Endothelial cell of umbilical vein (primary cell): ENCODE data around the gene SCN5A. TPM values are rescaled to one million over a fixed set of nuclear protein-coding genes. Genes with fewer than 3 reads are reported as not detected.
A peak's percentile ranks its signal among the peaks of the same experiment; 100 is the strongest.

Source experiments
- BruUV-seq: library from RNA; stranded (reverse); fragments of 400-500 nt; replicated peaks from 2 replicates; lab custom pipeline; 2021; lab: Mats Ljungman, UMichigan
- CTCF ChIA-PET: fragments of 300-600, 350-600 bp; sonication (Branson Sonifier 250); formaldehyde crosslinking; loops from one replicate; lab custom pipeline; 2021; ENCODE audit warnings: antibody characterized with exemption, inconsistent platforms; lab: Charles Lee
- POLR2A ChIA-PET: fragments of 300-600, 350-600 bp; sonication (Branson Sonifier 250); formaldehyde crosslinking; loops from one replicate; lab custom pipeline; 2021; ENCODE audit warnings: antibody characterized with exemption, inconsistent platforms; lab: Charles Lee
- DNase-seq: peaks from one replicate; pipeline ENCODE4 v3.0.0-alpha.2; 2011; ENCODE audit warnings: low read depth, low spot score
- FAIRE-seq: peaks from 2 replicates; lab custom pipeline; 2011; peaks lifted over from hg19 to GRCh38; lab: Jason Lieb, UNC
- H2AFZ ChIP-seq: 2 replicates; pipeline ENCODE4 v1.6.0; 2012; ENCODE audit warnings: low read depth, low read length, control low read depth, inconsistent platforms
- H3K27ac ChIP-seq: 2 replicates; pipeline ENCODE4 v1.5.1; 2011; ENCODE audit warnings: low read depth, mild to moderate bottlenecking, control low read depth, low read length, moderate library complexity; ENCODE audit not compliant: insufficient read depth
- H3K27me3 ChIP-seq, 2 experiments: 2 replicates each; pipeline versions ENCODE4 v1.6.0 to v1.6.1; 2011; ENCODE audit warnings: low read length in 2 of 2, mixed read lengths in 1 of 2; ENCODE audit not compliant: control insufficient read depth in 2 of 2, insufficient read depth in 2 of 2
- H3K36me3 ChIP-seq, 2 experiments: 2 replicates in 1 of 2; 3 replicates in 1 of 2; pipeline ENCODE4 v1.5.1; 2011; ENCODE audit warnings: low read length in 2 of 2, mild to moderate bottlenecking in 1 of 2, moderate library complexity in 1 of 2; ENCODE audit not compliant: control insufficient read depth in 2 of 2, insufficient read depth in 2 of 2; ENCODE audit errors: extremely low read depth in 1 of 2
- H3K4me1 ChIP-seq: 3 replicates; pipeline ENCODE4 v1.5.1; 2011; ENCODE audit warnings: mild to moderate bottlenecking, low read length; ENCODE audit not compliant: control insufficient read depth, insufficient read depth; ENCODE audit errors: extremely low read depth
- H3K4me2 ChIP-seq: 2 replicates; pipeline ENCODE4 v1.6.1; 2011; ENCODE audit warnings: low read length, control low read depth, mixed read lengths; ENCODE audit not compliant: insufficient read depth
- H3K4me3 ChIP-seq, 3 experiments: fragments of 200-600 bp in 1 of 3; sonication (generic), shearing (Covaris generic) in 1 of 3; replicated peaks in 1 of 3; 2 replicates each; pipeline ENCODE4 v1.5.1; 2011 to 2016; ENCODE audit warnings: control low read depth in 3 of 3, low read length in 3 of 3, mild to moderate bottlenecking in 2 of 3, inconsistent platforms in 1 of 3, low read depth in 1 of 3, moderate library complexity in 1 of 3; ENCODE audit not compliant: insufficient read depth in 1 of 3
- H3K79me2 ChIP-seq: 2 replicates; pipeline ENCODE4 v1.6.0; 2012; ENCODE audit warnings: low read length, inconsistent platforms; ENCODE audit not compliant: control insufficient read depth, insufficient read depth
- H3K9ac ChIP-seq: replicated peaks from 2 replicates; pipeline ENCODE3; 2011; ENCODE audit warnings: low read length, control low read depth; ENCODE audit not compliant: insufficient read depth; ENCODE audit errors: extremely low read depth
- H3K9me1 ChIP-seq: replicated peaks from 3 replicates; pipeline ENCODE4 v1.6.0; 2011; ENCODE audit warnings: mild to moderate bottlenecking, low read length; ENCODE audit not compliant: control insufficient read depth, insufficient read depth; ENCODE audit errors: extremely low read depth
- H3K9me3 ChIP-seq: replicated peaks from 2 replicates; pipeline ENCODE4 v1.5.1; 2012; ENCODE audit warnings: low read length, inconsistent platforms; ENCODE audit not compliant: control insufficient read depth, insufficient read depth
- H4K20me1 ChIP-seq: replicated peaks from 2 replicates; pipeline ENCODE3; 2011; ENCODE audit warnings: mild to moderate bottlenecking, low read length; ENCODE audit not compliant: control insufficient read depth, insufficient read depth; ENCODE audit errors: extremely low read depth
- CTCF ChIP-seq, 2 donors: IDR thresholded peaks; 1 replicate in 1 of 2; 2 replicates in 1 of 2; pipeline ENCODE4 v1.5.1; 2011; ENCODE audit warnings: low read length in 2 of 2, mild to moderate bottlenecking in 2 of 2, moderate library complexity in 2 of 2, control low read depth in 1 of 2, inconsistent platforms in 1 of 2, low read depth in 1 of 2; ENCODE audit not compliant: insufficient read depth in 1 of 2; ENCODE audit errors: extremely low read depth in 1 of 2
- EZH2 ChIP-seq: IDR thresholded peaks from 2 replicates; pipeline ENCODE4 v1.6.1; 2012; ENCODE audit warnings: borderline replicate concordance, low read depth, mild to moderate bottlenecking, moderate library complexity, low read length, inconsistent platforms; ENCODE audit not compliant: severe bottlenecking
- FOS ChIP-seq: IDR thresholded peaks from 2 replicates; pipeline ENCODE4 v1.6.1; 2011; ENCODE audit warnings: mild to moderate bottlenecking, low read length, moderate library complexity, borderline replicate concordance; ENCODE audit not compliant: insufficient read depth
- GATA2 ChIP-seq: IDR thresholded peaks from 2 replicates; pipeline ENCODE4 v1.7.0; 2011; ENCODE audit warnings: low read depth, mild to moderate bottlenecking, moderate library complexity, mixed read lengths, low read length; ENCODE audit not compliant: insufficient read length, insufficient read depth
- JUN ChIP-seq: IDR thresholded peaks from 2 replicates; pipeline ENCODE4 v1.6.1; 2011; ENCODE audit warnings: borderline replicate concordance, low read depth; ENCODE audit not compliant: insufficient read length, insufficient read depth
- MYC ChIP-seq: IDR thresholded peaks from one replicate; pipeline ENCODE4 v1.6.1; 2011; ENCODE audit warnings: mild to moderate bottlenecking, low read depth, low read length
- POLR2A ChIP-seq: IDR thresholded peaks from 2 replicates; pipeline ENCODE4 v1.6.1; 2012; ENCODE audit warnings: low read depth, mild to moderate bottlenecking, control low read depth, low read length
- POLR2AphosphoS5 ChIP-seq: IDR thresholded peaks from 2 replicates; pipeline ENCODE4 v1.6.1; 2012; ENCODE audit warnings: low read depth, mild to moderate bottlenecking, control low read depth, low read length, moderate library complexity; ENCODE audit not compliant: insufficient read depth
- dilution Hi-C: fragments of 300-500 bp; cut with MboI; formaldehyde crosslinking; loops from one replicate; pipeline ENCODE4 v1.15.0; 2019; ENCODE audit warnings: low sequenced_read_pairs; ENCODE audit not compliant: extremely low pct_ligation_motif_present
- intact Hi-C: fragments of 100-400 bp; cut with micrococcal nuclease; formaldehyde crosslinking; loops from one replicate; pipeline ENCODE4 v1.10.0; 2022
- polyA plus RNA-seq, 4 experiments: library from polyadenylated mRNA; depleted of rRNA in 3 of 4; stranded (reverse) in 3 of 4; unstranded in 1 of 4; fragments of >200 nt; gene quantifications; 2 replicates each; pipeline versions ENCODE4 v1.2.1 to v1.2.3, GENCODE V29; 2011 to 2012; ENCODE audit warnings: missing spikeins in 1 of 4
- total RNA-seq: library from RNA; stranded (reverse); gene quantifications from 2 replicates; pipeline ENCODE4 v1.2.3, GENCODE V29; 2021
- TF ChIP-seq, protein P1 (sequence below): IDR thresholded peaks from 2 replicates; pipeline ENCODE4 v1.6.1; 2011; ENCODE audit not compliant: insufficient read depth, insufficient read length

The SCN5A gene
- total and polyA plus RNA-seq, 2 donors (not counting 3 experiments of a cell fraction or from before 2014, with no cell fraction given): 2.7 to 20.0 TPM

DNA sequence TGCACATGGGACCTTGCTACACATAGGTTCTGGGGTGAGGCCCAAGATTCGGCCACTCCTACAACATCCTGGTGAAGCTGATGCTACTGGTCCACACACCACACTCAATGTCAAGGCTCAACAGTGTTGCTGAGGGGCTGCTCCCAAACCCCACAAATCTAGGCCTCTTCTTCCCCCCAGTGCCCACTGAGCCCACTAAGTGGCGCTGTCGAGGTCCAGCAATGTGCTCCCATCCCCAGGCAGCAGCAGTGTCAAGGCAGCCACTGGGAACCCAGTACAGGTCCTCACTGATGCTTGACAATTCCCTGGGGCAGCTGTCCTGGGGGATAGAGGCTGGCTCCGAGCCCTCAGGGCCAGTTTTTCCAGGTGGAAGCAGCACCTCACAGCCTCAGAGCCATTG is 21.5 kb downstream of the SCN5A start:
- ChIA-PET POLR2A (no interaction called here), CTCF (interaction anchor here (1.0 to 3.2 kb wide), 5 partner anchors 9 to 281 kb away, joined by 3 to 20 read pairs (median 3); partner anchors contain the start of gene XYLB)
- Histone ChIP-seq H3K4me3 (no peak overlapping the region), H3K9me3 (no peaks in the 10 kb centered on the region), H3K79me2 (no peaks in the 10 kb centered on the region), H2AFZ (no peak overlapping the region), H3K9me1 (no peaks in the 10 kb centered on the region), H4K20me1 (no peaks in the 10 kb centered on the region), H3K4me2 (no peak overlapping the region), H3K27ac (no peak overlapping the region), H3K4me1 (no peaks in the 10 kb centered on the region), H3K27me3 (no peaks in the 10 kb centered on the region), H3K36me3 (no peaks in the 10 kb centered on the region), H3K9ac (no peak overlapping the region)
- dilution Hi-C loops (no loop called here), intact Hi-C loops (loop anchor here (1.0 kb wide), 1 partner anchor 216 kb away; no protein-coding TSS in a partner anchor)
- BruUV-seq: no TSS peak
- DNase-seq (peak; percentile 32), FAIRE-seq (peak; percentile 63)
- TF ChIP-seq FOS (no peak), CTCF (IDR thresholded peaks at IDR 0.05; ENCODE audit: extremely low read depth in 1 of 2, insufficient read depth in 1 of 2, low read depth in 1 of 2, low read length in 2 of 2) (peak; percentile 71 to 73)

DNA sequence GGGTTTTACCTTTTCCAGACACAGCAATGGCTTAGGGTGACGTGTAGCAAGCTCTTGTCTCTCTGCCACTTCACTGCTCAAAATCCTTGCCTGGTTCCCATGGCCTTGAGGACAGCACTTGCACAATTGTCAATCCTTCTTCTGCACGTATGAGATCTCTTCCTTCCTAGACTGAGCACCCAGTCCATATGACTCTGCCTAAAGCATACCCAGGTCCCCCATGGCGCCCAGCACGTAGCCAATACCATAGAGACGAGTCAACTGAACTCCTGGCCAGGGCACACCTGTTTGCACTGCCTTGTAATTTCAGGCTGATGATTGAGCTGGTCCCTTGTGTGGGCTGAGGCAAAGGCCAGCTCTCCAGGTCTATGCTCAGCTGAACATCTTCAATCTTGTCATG is 23.3 kb downstream of the SCN5A start:
- no peak for FAIRE-seq
- no peaks in the 10 kb centered on the region for H3K4me1 ChIP-seq
- H3K9ac ChIP-seq: no peak overlapping the region
- no peaks in the 10 kb centered on the region for H4K20me1 ChIP-seq
- no peaks in the 10 kb centered on the region for H3K9me3 ChIP-seq
- no TSS peak for BruUV-seq
- POLR2A ChIA-PET: no interaction called here
- no peaks in the 10 kb centered on the region for H3K9me1 ChIP-seq
- CTCF ChIA-PET: interaction anchor here (1.4 kb wide), 1 partner anchor 374 kb away, joined by 3 read pairs; no protein-coding TSS in a partner anchor
- H3K79me2 ChIP-seq: no peaks in the 10 kb centered on the region
- H3K4me3 ChIP-seq: no peak overlapping the region
- no peak overlapping the region for H3K27ac ChIP-seq
- TF ChIP-seq GATA2 (no peak), FOS (no peak), EZH2 (no peak), MYC (no peak), CTCF (IDR thresholded peaks at IDR 0.05; ENCODE audit: extremely low read depth in 1 of 2, insufficient read depth in 1 of 2, low read depth in 1 of 2, low read length in 2 of 2) (no peak), JUN (no peak), POLR2A (no peak), POLR2AphosphoS5 (no peak)
- TF ChIP-seq, protein P1, sequence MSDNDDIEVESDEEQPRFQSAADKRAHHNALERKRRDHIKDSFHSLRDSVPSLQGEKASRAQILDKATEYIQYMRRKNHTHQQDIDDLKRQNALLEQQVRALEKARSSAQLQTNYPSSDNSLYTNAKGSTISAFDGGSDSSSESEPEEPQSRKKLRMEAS: no peak
- intact Hi-C loops: no loop called here
- H3K36me3 ChIP-seq: no peaks in the 10 kb centered on the region
- dilution Hi-C loops: no loop called here
- H3K4me2 ChIP-seq: no peak overlapping the region
- DNase-seq: no peak
- no peak overlapping the region for H2AFZ ChIP-seq
- no peaks in the 10 kb centered on the region for H3K27me3 ChIP-seq
